GM15510 (cell line): ENCODE data around the gene ST6GALNAC3.

Experiments
- POLR2A ChIP-seq: IDR thresholded peaks from 3 replicates; pipeline ENCODE4 v1.6.1; 2011; ENCODE audit warnings: borderline replicate concordance; ENCODE audit not compliant: insufficient read length; ENCODE audit errors: extremely low read depth

ST6GALNAC3 gene

GRCh38 chr1:76659171-76659940 lies 584.8 kb downstream of the ST6GALNAC3 start:
- TF ChIP-seq POLR2A = no peak

- no peak for TF ChIP-seq POLR2A
These were observed 587.0 kb downstream of the ST6GALNAC3 start for GRCh38 chr1:76661531-76661930.

GRCh38 chr1:76666499-76666898 lies 592.0 kb downstream of the ST6GALNAC3 start:
- TF ChIP-seq POLR2A = no peak

- no peak for TF ChIP-seq POLR2A
These were observed 593.5 kb downstream of the ST6GALNAC3 start for GRCh38 chr1:76668046-76668445.

- no peak for TF ChIP-seq POLR2A
These were observed 594.6 kb downstream of the ST6GALNAC3 start for GRCh38 chr1:76669131-76669530.

GRCh38 chr1:76669624-76670315 lies 595.2 kb downstream of the ST6GALNAC3 start:
- TF ChIP-seq POLR2A = no peak

GRCh38 chr1:76674689-76675210 lies 600.2 kb downstream of the ST6GALNAC3 start:
- no peak for TF ChIP-seq POLR2A

- no peak for TF ChIP-seq POLR2A
These were observed 603.2 kb downstream of the ST6GALNAC3 start for GRCh38 chr1:76677416-76678405.

- no peak for TF ChIP-seq POLR2A
These were observed 605.1 kb downstream of the ST6GALNAC3 start for GRCh38 chr1:76679534-76680152.

GRCh38 chr1:76680651-76681050 lies 606.1 kb downstream of the ST6GALNAC3 start:
- TF ChIP-seq POLR2A = no peak

- no peak for TF ChIP-seq POLR2A
These were observed 607.6 kb downstream of the ST6GALNAC3 start for GRCh38 chr1:76682138-76682537.
